Stimulated activated CD4-positive, alpha-beta T cell treated with anti-CD3 and anti-CD28 coated beads, TNF-alpha, amount 100 ng/mL, for 48 hours (primary cell): Measurements from ENCODE around the gene AFF1.

Experiments
- DNase-seq, 3 donors: peaks; one replicate each; pipeline ENCODE4 v3.0.0-alpha.2; 2020; ENCODE audit warnings: low read depth in 3 of 3

The AFF1 gene

GRCh38 chr4:86934771-86935565 is at the start of gene AFF1:
AFF1 (plus strand) TSS chr4:86935011; CDS start chr4:86948534, 13,523 bp downstream.
- DNase-seq = peak; percentile 71 to 87 (median 80)

GRCh38 chr4:86890790-86891189 is 44.0 kb upstream of the AFF1 start:
- no peak for DNase-seq

- peak in 1 of 3 donors; percentile 32 for DNase-seq
Observed at GRCh38 chr4:86891762-86892635, 42.8 kb upstream of the AFF1 start, which contains the start of gene C4orf36. C4orf36 (minus strand) TSS chr4:86892422; CDS start chr4:86891520, 902 bp downstream.

- no peak for DNase-seq
Observed at GRCh38 chr4:86892636-86892960, 42.2 kb upstream of the AFF1 start.

GRCh38 chr4:86893136-86893535 is 41.7 kb upstream of the AFF1 start:
- DNase-seq = no peak

GRCh38 chr4:86894455-86894854 is 40.4 kb upstream of the AFF1 start:
- no peak for DNase-seq

GRCh38 chr4:86895692-86896488 is 38.9 kb upstream of the AFF1 start:
- DNase-seq = no peak

GRCh38 chr4:86896596-86896995 is 38.2 kb upstream of the AFF1 start:
- DNase-seq = no peak

GRCh38 chr4:86898562-86898961 is 36.2 kb upstream of the AFF1 start:
- no peak for DNase-seq

- DNase-seq = no peak
Observed at GRCh38 chr4:86901864-86902263, 32.9 kb upstream of the AFF1 start.

- DNase-seq = no peak
Observed at GRCh38 chr4:86908251-86908657, 26.6 kb upstream of the AFF1 start.

- DNase-seq = no peak
Observed at GRCh38 chr4:86909546-86910295, 25.1 kb upstream of the AFF1 start.

GRCh38 chr4:86910369-86910768 is 24.4 kb upstream of the AFF1 start:
- DNase-seq = no peak

GRCh38 chr4:86910820-86911684 is 23.8 kb upstream of the AFF1 start:
- DNase-seq = no peak

- DNase-seq = no peak
Observed at GRCh38 chr4:86916392-86916791, 18.4 kb upstream of the AFF1 start.

- DNase-seq = no peak
Observed at GRCh38 chr4:86917212-86918039, 17.4 kb upstream of the AFF1 start.

- DNase-seq = no peak
Observed at GRCh38 chr4:86918539-86919072, 16.2 kb upstream of the AFF1 start.

GRCh38 chr4:86919561-86920223 is 15.1 kb upstream of the AFF1 start:
- no peak for DNase-seq
